Natural killer cell (primary cell): ENCODE data around the gene NAIF1. TPM values are rescaled to one million over a fixed set of nuclear protein-coding genes. Genes with fewer than 3 reads are reported as not detected.

Source experiments
- ATAC-seq, 3 donors: fragments of 150-1000 bp in 2 of 3; fragments of 200-7000 bp in 1 of 3; cut with Tn5 transposase; 1 replicate in 1 of 3; 2 replicates in 2 of 3; pipeline ENCODE4 v1.10.0; 2021; ENCODE audit warnings: mild to moderate bottlenecking in 2 of 3, moderate library complexity in 2 of 3
- DNase-seq, 2 donors: peaks; one replicate each; pipeline versions ENCODE4 v3.0.0 to v3.0.0-alpha.2; 2013 to 2021; ENCODE audit warnings: mixed read lengths in 1 of 2
- H3K27ac ChIP-seq: one replicate; pipeline ENCODE4 v1.5.1; 2013; ENCODE audit warnings: mild to moderate bottlenecking, low read length
- H3K27me3 ChIP-seq: one replicate; pipeline ENCODE4 v1.6.1; 2013; ENCODE audit warnings: low read length; ENCODE audit not compliant: control insufficient read depth, insufficient read depth
- H3K36me3 ChIP-seq: one replicate; pipeline ENCODE4 v1.6.1; 2013; ENCODE audit warnings: low read length; ENCODE audit not compliant: control insufficient read depth, insufficient read depth
- H3K4me1 ChIP-seq: one replicate; pipeline ENCODE4 v1.6.1; 2013; ENCODE audit warnings: low read length; ENCODE audit not compliant: control insufficient read depth, insufficient read depth
- H3K4me3 ChIP-seq: one replicate; pipeline ENCODE4 v1.5.1; 2013; ENCODE audit warnings: low read length
- H3K9me3 ChIP-seq: one replicate; pipeline ENCODE4 v1.6.1; 2013; ENCODE audit warnings: low read length; ENCODE audit not compliant: control insufficient read depth, insufficient read depth
- H3K27ac Mint-ChIP-seq, 2 donors: one replicate each; pipeline ENCODE4 v1.8.0; 2022; ENCODE audit warnings: mild to moderate bottlenecking in 2 of 2, mixed read lengths in 2 of 2, moderate library complexity in 1 of 2
- H3K27me3 Mint-ChIP-seq, 2 donors: one replicate each; pipeline ENCODE4 v1.8.0; 2022; ENCODE audit warnings: low read depth in 2 of 2, mixed read lengths in 2 of 2
- H3K36me3 Mint-ChIP-seq: one replicate; pipeline ENCODE4 v1.8.0; 2022; ENCODE audit warnings: mixed read lengths
- H3K4me1 Mint-ChIP-seq, 2 donors: one replicate each; pipeline ENCODE4 v1.8.0; 2022; ENCODE audit warnings: mixed read lengths in 2 of 2
- H3K4me3 Mint-ChIP-seq: one replicate; pipeline ENCODE4 v1.8.0; 2022; ENCODE audit warnings: mild to moderate bottlenecking, moderate library complexity, mixed read lengths
- H3K9me3 Mint-ChIP-seq, 2 donors: one replicate each; pipeline ENCODE4 v1.8.0; 2022; ENCODE audit warnings: mixed read lengths in 2 of 2
- CTCF ChIP-seq: fragments of 200-600 bp; IDR thresholded peaks from one replicate; pipeline ENCODE4 v1.8.0; 2022; ENCODE audit warnings: antibody characterized with exemption
- WGBS: methylation state at CpG from one replicate; pipeline ENCODE4 v1.1.7; 2013; ENCODE audit warnings: missing lambda C conversion rate; ENCODE audit not compliant: insufficient coverage; 5-methylcytosine and 5-hydroxymethylcytosine counted together
- intact Hi-C: fragments of 100-400 bp; cut with micrococcal nuclease; formaldehyde crosslinking; loops from one replicate; pipeline ENCODE4 v1.14.2; 2022
- total RNA-seq, 4 donors: library from RNA; stranded (reverse); fragments of 120-200 nt in 1 of 4; gene quantifications; one replicate each; pipeline versions ENCODE4 v1.2.3 to v1.2.4, GENCODE V29; 2013 to 2022

The NAIF1 gene
- total RNA-seq, 3 donors from 2014 or later (not counting 1 experiment from before 2014, with no cell fraction given), result 11.9 to 12.6 (median 12.1) TPM

- Mint-ChIP-seq H3K36me3 (no peaks in the 10 kb centered on the region), H3K27me3 (no peaks in the 10 kb centered on the region), H3K4me1 (peaks cover 12 to 27% of the 10 kb centered on the region in 2 donors), H3K4me3 (no peak overlapping the region), H3K9me3 (no peaks in the 10 kb centered on the region), H3K27ac (no peak overlapping the region)
- ATAC-seq (no peak), DNase-seq (no peak)
- peaks cover 62% of the 10 kb centered on the region for H3K36me3 ChIP-seq
- H3K27ac ChIP-seq, result no peak overlapping the region
- H3K27me3 ChIP-seq, result no peaks in the 10 kb centered on the region
- H3K9me3 ChIP-seq, result no peaks in the 10 kb centered on the region
- no peak overlapping the region for H3K4me3 ChIP-seq
- TF ChIP-seq CTCF, result no peak
- intact Hi-C loops, result no loop called here
- 95% methylated on average over 13 of the region's 13 CpGs for WGBS
- H3K4me1 ChIP-seq, result peaks cover 31% of the 10 kb centered on the region
Observed at GRCh38 chr9:128102196-128102595, 35.1 kb upstream of the NAIF1 start.

- Histone ChIP-seq H3K27me3 (no peaks in the 10 kb centered on the region), H3K4me3 (no peak overlapping the region), H3K36me3 (peaks cover 57% of the 10 kb centered on the region), H3K9me3 (no peaks in the 10 kb centered on the region), H3K27ac (no peak overlapping the region), H3K4me1 (peaks cover 31% of the 10 kb centered on the region)
- intact Hi-C loops, result no loop called here
- Mint-ChIP-seq H3K9me3 (no peaks in the 10 kb centered on the region), H3K4me1 (peaks cover 17 to 32% of the 10 kb centered on the region in 2 donors), H3K4me3 (no peak overlapping the region), H3K27me3 (no peaks in the 10 kb centered on the region), H3K27ac (no peak overlapping the region), H3K36me3 (no peaks in the 10 kb centered on the region)
- WGBS, result 96% methylated on average over 20 of the region's 20 CpGs
- no peak for ATAC-seq
- no peak for TF ChIP-seq CTCF
- DNase-seq, result no peak
Observed at GRCh38 chr9:128101690-128102089, 34.6 kb upstream of the NAIF1 start.

GRCh38 chr9:128101231-128101661, 34.1 kb upstream of the NAIF1 start:
- Histone ChIP-seq H3K4me1 (peaks cover 31% of the 10 kb centered on the region), H3K36me3 (peaks cover 52% of the 10 kb centered on the region), H3K27me3 (no peaks in the 10 kb centered on the region), H3K27ac (no peak overlapping the region), H3K4me3 (no peak overlapping the region), H3K9me3 (no peaks in the 10 kb centered on the region)
- ATAC-seq (no peak), DNase-seq (no peak)
- no peaks in the 10 kb centered on the region for H3K36me3 Mint-ChIP-seq
- intact Hi-C loops, result no loop called here
- 94% methylated on average over 12 of the region's 12 CpGs for WGBS
- H3K27ac Mint-ChIP-seq, result peak overlapping the region in 1 of 2 donors; percentile 14
- H3K9me3 Mint-ChIP-seq, result no peaks in the 10 kb centered on the region
- H3K4me1 Mint-ChIP-seq, result peaks cover 20 to 35% of the 10 kb centered on the region in 2 donors
- H3K4me3 Mint-ChIP-seq, result no peak overlapping the region
- no peak for TF ChIP-seq CTCF
- H3K27me3 Mint-ChIP-seq, result no peaks in the 10 kb centered on the region

- WGBS, result 96% methylated on average over 10 of the region's 10 CpGs
- ATAC-seq (no peak), DNase-seq (no peak)
- peaks cover 46% of the 10 kb centered on the region for H3K36me3 ChIP-seq
- no peaks in the 10 kb centered on the region for H3K27me3 Mint-ChIP-seq
- H3K27ac ChIP-seq, result no peak overlapping the region
- H3K4me1 ChIP-seq, result peaks cover 31% of the 10 kb centered on the region
- no peaks in the 10 kb centered on the region for H3K27me3 ChIP-seq
- no peak overlapping the region for H3K4me3 Mint-ChIP-seq
- no peaks in the 10 kb centered on the region for H3K9me3 ChIP-seq
- H3K27ac Mint-ChIP-seq, result peak overlapping the region in 1 of 2 donors; percentile 14
- H3K36me3 Mint-ChIP-seq, result no peaks in the 10 kb centered on the region
- intact Hi-C loops, result no loop called here
- H3K4me3 ChIP-seq, result no peak overlapping the region
- no peaks in the 10 kb centered on the region for H3K9me3 Mint-ChIP-seq
- no peak for TF ChIP-seq CTCF
- peaks cover 20 to 37% of the 10 kb centered on the region in 2 donors for H3K4me1 Mint-ChIP-seq
Observed at GRCh38 chr9:128100581-128100980, 33.5 kb upstream of the NAIF1 start.
